GM12873 (cell line): ENCODE results near the gene IRF6.

Source experiments
- TF ChIP-seq, protein P1 (sequence below): IDR thresholded peaks from 2 replicates; pipeline ENCODE4 v1.5.1; 2012; ENCODE audit warnings: low read depth, mild to moderate bottlenecking, moderate library complexity, low read length, control low read depth; ENCODE audit not compliant: insufficient read depth; ENCODE audit errors: missing control alignments

IRF6 gene

DNA sequence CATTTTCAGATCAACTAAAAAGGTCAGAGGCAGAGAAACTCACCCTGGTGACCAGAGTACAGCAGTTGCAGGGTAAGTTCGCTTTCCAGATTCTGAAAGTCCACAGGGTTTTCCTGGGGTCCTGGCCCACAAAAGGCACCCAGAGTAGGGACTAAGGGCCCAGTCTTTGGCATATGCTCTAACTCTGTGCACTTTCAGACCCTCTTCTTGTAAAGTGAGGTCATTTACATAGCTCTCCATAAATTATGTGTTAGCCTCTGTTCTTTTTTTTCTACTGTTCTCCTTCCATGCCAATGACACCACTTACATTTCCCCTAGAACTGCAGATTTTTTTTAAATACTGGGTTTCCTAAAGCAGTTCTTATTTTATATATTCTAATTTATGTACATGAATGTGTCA lies 27.8 kb downstream of the IRF6 start:
- TF ChIP-seq, protein P1, sequence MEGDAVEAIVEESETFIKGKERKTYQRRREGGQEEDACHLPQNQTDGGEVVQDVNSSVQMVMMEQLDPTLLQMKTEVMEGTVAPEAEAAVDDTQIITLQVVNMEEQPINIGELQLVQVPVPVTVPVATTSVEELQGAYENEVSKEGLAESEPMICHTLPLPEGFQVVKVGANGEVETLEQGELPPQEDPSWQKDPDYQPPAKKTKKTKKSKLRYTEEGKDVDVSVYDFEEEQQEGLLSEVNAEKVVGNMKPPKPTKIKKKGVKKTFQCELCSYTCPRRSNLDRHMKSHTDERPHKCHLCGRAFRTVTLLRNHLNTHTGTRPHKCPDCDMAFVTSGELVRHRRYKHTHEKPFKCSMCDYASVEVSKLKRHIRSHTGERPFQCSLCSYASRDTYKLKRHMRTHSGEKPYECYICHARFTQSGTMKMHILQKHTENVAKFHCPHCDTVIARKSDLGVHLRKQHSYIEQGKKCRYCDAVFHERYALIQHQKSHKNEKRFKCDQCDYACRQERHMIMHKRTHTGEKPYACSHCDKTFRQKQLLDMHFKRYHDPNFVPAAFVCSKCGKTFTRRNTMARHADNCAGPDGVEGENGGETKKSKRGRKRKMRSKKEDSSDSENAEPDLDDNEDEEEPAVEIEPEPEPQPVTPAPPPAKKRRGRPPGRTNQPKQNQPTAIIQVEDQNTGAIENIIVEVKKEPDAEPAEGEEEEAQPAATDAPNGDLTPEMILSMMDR, result no peak

GRCh38 chr1:209777587-209777986 lies 28.4 kb downstream of the IRF6 start:
- TF ChIP-seq, protein P1, result no peak

DNA sequence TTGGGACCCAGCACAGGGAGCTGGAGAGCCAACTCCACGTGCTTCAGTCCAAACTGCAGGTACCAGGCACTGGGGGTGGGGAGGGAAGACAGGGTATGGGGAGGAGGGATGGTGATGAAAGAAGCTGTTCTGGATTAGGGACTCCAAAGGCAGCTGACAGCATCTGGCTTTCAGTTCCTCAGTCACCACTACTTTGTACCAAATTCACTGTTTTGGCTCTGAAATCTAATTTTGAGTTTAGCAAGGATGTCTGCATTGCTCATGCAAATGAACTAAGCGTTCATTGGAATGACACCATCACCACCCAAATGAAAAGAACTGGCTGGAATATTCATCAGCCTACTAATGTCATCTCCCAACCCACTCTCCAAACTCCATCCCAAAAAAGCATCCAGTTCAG lies 30.3 kb downstream of the IRF6 start:
- TF ChIP-seq, protein P1, result no peak

GRCh38 chr1:209774592-209774991 lies 31.4 kb downstream of the IRF6 start:
- TF ChIP-seq, protein P1, result no peak

DNA sequence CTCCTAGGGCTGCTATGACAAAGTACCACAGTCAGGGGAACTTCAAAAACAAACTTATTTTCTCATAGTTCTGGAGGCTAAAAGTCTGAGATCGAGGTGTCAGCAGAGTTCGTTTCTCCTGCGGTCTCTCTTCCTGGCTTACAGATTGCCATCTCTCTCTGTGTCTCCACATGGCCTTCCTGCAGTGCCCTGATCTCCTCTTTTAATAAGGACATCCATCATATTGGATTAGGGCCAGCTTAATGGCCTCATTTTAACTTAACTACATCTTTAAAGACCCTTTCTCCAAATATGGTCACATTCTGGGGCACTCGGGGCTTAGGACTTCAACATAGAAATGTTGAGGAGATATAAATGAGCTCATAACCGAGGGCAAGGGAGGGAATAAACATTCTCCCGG lies 33.8 kb downstream of the IRF6 start:
- TF ChIP-seq, protein P1, result no peak

DNA sequence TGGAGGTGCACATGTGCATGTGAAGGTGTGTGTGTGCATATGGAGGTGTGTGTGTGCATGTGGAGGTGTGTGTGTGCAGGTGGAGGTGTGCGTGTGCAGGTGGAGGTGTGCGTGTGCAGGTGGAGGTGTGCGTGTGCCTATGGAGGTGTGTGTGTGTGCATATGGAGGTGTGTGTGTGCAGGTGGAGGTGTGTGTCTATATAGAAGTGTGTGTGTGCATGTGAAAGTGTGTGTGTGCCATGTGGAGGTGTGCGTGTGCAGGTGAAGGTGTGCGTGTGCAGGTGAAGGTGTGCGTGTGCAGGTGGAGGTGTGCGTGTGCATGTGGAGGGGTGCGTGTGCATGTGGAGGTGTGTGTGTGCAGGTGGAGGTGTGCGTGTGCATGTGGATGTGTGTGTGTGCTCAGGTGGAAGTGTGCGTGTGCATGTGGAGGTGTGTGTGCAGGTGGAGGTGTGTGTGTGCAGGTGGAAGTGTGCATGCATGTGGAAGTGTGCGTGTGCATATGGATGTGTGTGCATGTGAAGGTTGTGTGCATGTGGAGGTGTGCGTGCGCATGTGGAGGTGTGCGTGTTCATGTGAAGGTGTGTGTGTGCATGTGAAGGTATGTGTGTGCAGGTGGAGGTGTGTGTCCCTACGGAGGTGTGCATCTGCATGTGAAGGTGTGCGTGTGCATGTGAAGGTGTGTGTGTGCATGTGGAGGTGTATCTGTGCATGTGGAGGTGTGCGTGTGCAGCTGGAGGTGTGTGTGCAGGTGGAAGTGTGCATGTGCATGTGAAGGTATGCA lies 35.1 kb downstream of the IRF6 start:
- TF ChIP-seq, protein P1, result no peak

GRCh38 chr1:209769971-209770370 lies 36.0 kb downstream of the IRF6 start:
- TF ChIP-seq, protein P1, result no peak
